Measurements from ENCODE around the gene PHLPP1. TPM values are rescaled to one million over a fixed set of nuclear protein-coding genes. Genes with fewer than 3 reads are reported as not detected.
A peak's percentile ranks its signal among the peaks of the same experiment; 100 is the strongest.

The PHLPP1 gene
- total RNA-seq, 3 donors from 2014 or later, result 9.8 to 19.9 (median 15.4) TPM

DNA sequence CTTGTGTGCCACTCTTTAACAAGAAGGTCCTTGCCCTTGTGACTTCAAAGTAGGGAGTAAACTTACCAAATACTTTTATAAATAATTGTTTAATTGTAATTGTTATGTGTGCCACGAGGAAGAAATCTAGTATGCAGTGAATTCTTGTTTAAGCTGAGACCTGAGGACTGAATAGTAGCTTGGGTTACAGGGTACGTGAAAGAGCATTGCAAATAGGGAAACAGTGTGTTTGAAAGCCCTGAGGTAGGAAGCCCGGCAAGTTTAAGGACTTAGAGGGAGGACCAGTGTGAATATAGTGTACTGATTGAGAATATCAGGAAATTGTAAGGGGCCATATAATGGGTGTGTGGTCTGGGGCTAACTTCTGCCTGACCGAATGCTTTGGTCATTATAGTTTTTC, 26.2 kb downstream of the PHLPP1 start:
- no peaks in the 10 kb centered on the region for H3K4me1 ChIP-seq
- no peaks in the 10 kb centered on the region for H3K27me3 ChIP-seq
- no peaks in the 10 kb centered on the region for H3K36me3 ChIP-seq
- H3K9me3 ChIP-seq, result no peaks in the 10 kb centered on the region
- intact Hi-C loops (cut with DNase I; ENCODE audit: low total_unique reads), result no loop called here
- H3K27ac ChIP-seq, result peak overlapping the region; percentile 57 to 62
- no peak for DNase-seq (ENCODE audit: low spot score in 2 of 2)
- no peak for TF ChIP-seq POLR2AphosphoS5 (IDR thresholded peaks at IDR 0.05)
- TF ChIP-seq, protein P1, sequence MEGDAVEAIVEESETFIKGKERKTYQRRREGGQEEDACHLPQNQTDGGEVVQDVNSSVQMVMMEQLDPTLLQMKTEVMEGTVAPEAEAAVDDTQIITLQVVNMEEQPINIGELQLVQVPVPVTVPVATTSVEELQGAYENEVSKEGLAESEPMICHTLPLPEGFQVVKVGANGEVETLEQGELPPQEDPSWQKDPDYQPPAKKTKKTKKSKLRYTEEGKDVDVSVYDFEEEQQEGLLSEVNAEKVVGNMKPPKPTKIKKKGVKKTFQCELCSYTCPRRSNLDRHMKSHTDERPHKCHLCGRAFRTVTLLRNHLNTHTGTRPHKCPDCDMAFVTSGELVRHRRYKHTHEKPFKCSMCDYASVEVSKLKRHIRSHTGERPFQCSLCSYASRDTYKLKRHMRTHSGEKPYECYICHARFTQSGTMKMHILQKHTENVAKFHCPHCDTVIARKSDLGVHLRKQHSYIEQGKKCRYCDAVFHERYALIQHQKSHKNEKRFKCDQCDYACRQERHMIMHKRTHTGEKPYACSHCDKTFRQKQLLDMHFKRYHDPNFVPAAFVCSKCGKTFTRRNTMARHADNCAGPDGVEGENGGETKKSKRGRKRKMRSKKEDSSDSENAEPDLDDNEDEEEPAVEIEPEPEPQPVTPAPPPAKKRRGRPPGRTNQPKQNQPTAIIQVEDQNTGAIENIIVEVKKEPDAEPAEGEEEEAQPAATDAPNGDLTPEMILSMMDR (IDR thresholded peaks at IDR 0.05), result no peak
- TF ChIP-seq POLR2A (IDR thresholded peaks at IDR 0.05), result no peak
- H3K4me3 ChIP-seq, result no peak overlapping the region

DNA sequence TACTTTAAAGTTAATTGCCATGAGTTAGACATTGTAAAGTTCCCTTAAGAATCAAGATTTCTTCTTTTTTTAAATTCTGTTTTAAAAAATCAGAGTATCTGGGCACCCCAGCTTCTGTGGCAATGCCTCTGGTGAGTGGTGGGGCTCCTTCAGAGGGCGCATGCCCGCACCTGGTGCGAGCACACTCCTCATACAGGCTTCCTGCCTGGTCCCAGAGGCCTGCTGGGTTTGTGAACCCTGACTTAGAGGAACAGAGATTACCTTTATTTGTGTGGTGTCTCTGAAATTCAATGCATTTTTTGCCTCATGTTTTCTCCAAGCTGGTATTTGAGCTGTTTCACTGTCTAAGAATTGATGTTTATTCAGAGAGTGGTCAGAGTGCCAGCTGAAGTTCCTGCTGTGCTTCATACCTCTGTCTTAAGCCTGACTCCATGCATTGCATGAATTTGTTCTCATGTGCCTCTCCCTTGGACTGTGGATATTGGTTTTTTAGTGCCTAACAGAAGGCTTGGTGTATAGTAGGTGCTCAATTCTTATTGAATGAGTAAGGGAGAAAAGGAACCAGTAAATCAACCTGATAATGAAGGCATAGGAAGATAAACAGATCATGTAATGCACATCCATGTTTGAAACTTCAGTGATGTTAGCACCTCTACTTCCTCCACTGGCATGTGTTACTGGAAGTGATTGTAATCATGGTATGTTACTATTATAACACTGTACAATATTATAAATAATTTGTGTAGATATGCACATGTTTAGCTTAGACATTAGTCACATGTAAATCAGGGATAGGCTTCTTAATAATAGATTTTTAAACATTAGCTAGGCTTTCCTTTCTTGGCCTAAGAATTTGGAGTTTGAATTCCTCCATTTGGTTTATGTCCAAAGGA, 29.0 kb downstream of the PHLPP1 start:
- DNase-seq (ENCODE audit: low spot score in 2 of 2), result no peak
- TF ChIP-seq, protein P1 (IDR thresholded peaks at IDR 0.05), result no peak
- TF ChIP-seq POLR2A (IDR thresholded peaks at IDR 0.05) (no peak), POLR2AphosphoS5 (IDR thresholded peaks at IDR 0.05) (no peak)
- Histone ChIP-seq H3K27ac (peak overlapping the region in 1 of 2 donors; percentile 16), H3K4me1 (no peaks in the 10 kb centered on the region), H3K4me3 (no peak overlapping the region), H3K36me3 (no peaks in the 10 kb centered on the region), H3K27me3 (no peaks in the 10 kb centered on the region), H3K9me3 (no peaks in the 10 kb centered on the region)
- intact Hi-C loops (cut with DNase I; ENCODE audit: low total_unique reads), result no loop called here

DNA sequence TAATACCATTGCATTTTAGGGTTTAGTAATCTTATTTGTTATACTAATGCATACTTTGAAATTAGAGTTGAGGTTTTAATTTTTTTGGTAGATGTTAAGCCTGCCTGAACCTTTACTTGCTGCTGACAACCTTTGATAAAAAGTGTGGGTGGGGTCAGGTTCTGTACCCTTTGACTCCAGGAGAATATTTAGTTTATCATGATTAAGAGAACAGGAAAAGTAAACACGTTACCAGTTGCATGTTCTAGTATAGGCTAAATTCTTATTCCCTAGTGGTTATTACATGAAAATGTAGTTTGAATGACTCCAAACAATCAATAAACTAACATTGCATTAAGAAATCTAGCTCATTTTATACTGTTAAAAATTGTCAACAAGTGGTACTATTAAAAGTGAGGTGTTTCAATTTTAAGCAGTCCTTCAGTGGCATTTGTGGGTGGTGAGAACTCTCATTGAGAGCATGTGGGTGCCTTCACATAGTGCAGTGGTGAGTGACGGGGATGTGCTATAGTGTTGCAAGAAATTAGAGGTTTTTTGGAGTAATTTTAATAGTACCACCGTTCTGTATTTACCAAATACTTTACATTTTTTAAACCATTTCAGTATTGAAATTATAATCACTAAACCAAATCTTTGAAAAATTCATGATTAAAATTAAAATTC, 29.9 kb downstream of the PHLPP1 start:
- no peaks in the 10 kb centered on the region for H3K9me3 ChIP-seq
- TF ChIP-seq POLR2AphosphoS5 (IDR thresholded peaks at IDR 0.05), result no peak
- TF ChIP-seq, protein P1 (IDR thresholded peaks at IDR 0.05), result no peak
- no peak for TF ChIP-seq POLR2A (IDR thresholded peaks at IDR 0.05)
- H3K4me3 ChIP-seq, result no peak overlapping the region
- H3K4me1 ChIP-seq, result no peaks in the 10 kb centered on the region
- DNase-seq (ENCODE audit: low spot score in 2 of 2), result no peak
- intact Hi-C loops (cut with DNase I; ENCODE audit: low total_unique reads), result no loop called here
- H3K36me3 ChIP-seq, result no peaks in the 10 kb centered on the region
- H3K27ac ChIP-seq, result no peak overlapping the region
- no peaks in the 10 kb centered on the region for H3K27me3 ChIP-seq

DNA sequence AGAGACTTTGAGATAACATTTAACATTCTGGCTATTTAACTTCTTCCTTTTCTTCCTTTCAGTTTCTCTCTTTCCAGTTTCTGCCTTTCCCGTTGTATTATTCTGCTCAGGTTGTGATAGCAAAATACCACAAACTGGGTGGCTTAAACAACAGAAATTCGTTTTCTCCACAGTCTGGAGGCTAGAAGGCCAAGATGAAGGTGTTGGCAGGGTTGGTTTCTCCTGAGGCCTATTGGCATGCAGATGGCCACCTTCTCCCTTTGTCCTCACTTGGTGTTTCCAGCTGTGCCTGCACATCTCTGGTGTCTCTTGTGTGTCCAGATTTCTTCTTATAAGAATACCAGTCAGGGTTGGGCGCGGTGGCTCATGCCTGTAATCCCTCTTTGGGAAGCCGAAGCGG, 34.0 kb downstream of the PHLPP1 start:
- Histone ChIP-seq H3K9me3 (no peaks in the 10 kb centered on the region), H3K27me3 (no peaks in the 10 kb centered on the region), H3K4me1 (peaks cover 0 to 10% of the 10 kb centered on the region in 2 donors), H3K36me3 (no peaks in the 10 kb centered on the region), H3K27ac (no peak overlapping the region), H3K4me3 (no peak overlapping the region)
- TF ChIP-seq POLR2AphosphoS5 (IDR thresholded peaks at IDR 0.05), result no peak
- TF ChIP-seq, protein P1 (IDR thresholded peaks at IDR 0.05), result no peak
- TF ChIP-seq POLR2A (IDR thresholded peaks at IDR 0.05), result no peak
- intact Hi-C loops (cut with DNase I; ENCODE audit: low total_unique reads), result no loop called here
- DNase-seq (ENCODE audit: low spot score in 2 of 2), result no peak

DNA sequence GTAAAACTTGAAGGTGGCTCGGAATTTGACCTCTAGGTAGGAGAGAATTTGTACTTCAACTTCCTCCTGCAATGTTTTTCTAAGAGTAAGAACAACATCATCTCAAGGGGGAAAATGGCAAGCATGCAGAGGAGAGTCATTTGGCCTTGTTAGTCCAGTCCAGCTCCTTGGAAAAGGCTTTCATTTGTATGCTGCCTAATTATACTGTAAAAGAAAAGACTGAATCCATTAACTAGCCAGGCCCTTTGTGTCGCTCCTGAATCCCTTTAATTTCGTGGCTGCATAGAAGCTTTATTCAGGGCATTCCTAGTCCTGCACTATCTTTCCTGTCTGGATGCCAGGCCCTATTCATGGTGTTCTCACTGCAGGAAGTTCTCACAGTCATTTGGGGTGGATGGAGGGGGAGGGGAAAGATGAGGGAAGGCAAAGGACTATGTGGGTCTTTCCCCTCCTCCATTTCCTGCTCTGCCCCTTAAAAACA, 36.0 kb downstream of the PHLPP1 start:
- Histone ChIP-seq H3K4me1 (peaks cover 0 to 10% of the 10 kb centered on the region in 2 donors), H3K4me3 (peak overlapping the region in 1 of 3 donors; percentile 9), H3K27ac (peak overlapping the region; percentile 57 to 61), H3K36me3 (no peaks in the 10 kb centered on the region), H3K27me3 (no peaks in the 10 kb centered on the region), H3K9me3 (no peaks in the 10 kb centered on the region)
- intact Hi-C loops (cut with DNase I; ENCODE audit: low total_unique reads), result no loop called here
- DNase-seq (ENCODE audit: low spot score in 2 of 2), result no peak
- TF ChIP-seq, protein P1 (IDR thresholded peaks at IDR 0.05), result no peak
- TF ChIP-seq POLR2A (IDR thresholded peaks at IDR 0.05) (no peak), POLR2AphosphoS5 (IDR thresholded peaks at IDR 0.05) (no peak)
